GM23248 (cell line): ENCODE measurements around the gene TUBA1C. TPM values are rescaled to one million over a fixed set of nuclear protein-coding genes. Genes with fewer than 3 reads are reported as not detected.
"Not testable (repeated sequence)": the region's sequence is repeated elsewhere in the genome, so short reads cannot be mapped to it uniquely, and the experiment has no call there.

Experiments
- DNase-seq: peaks from one replicate; pipeline ENCODE4 v3.0.0-alpha.2; 2015
- H2AFZ ChIP-seq: fragments of 200-600 bp; sonication (generic); 2 replicates; pipeline ENCODE4 v1.6.1; 2016; ENCODE audit warnings: antibody characterized with exemption
- H3F3A ChIP-seq: fragments of 200-600 bp; sonication (generic); 2 replicates; pipeline ENCODE4 v1.6.1; 2016; ENCODE audit warnings: mild to moderate bottlenecking, antibody characterized with exemption, mixed run types; ENCODE audit not compliant: insufficient read depth
- H3K27ac ChIP-seq: fragments of 200-600 bp; sonication (generic); 2 replicates; pipeline ENCODE4 v1.5.1; 2016; ENCODE audit warnings: mild to moderate bottlenecking
- H3K27me3 ChIP-seq: fragments of 200-600 bp; sonication (generic); replicated peaks from 2 replicates; pipeline ENCODE4 v1.6.1; 2016; ENCODE audit warnings: mild to moderate bottlenecking; ENCODE audit not compliant: insufficient read depth
- H3K36me3 ChIP-seq: fragments of 200-600 bp; sonication (generic); 2 replicates; pipeline ENCODE4 v1.6.1; 2016; ENCODE audit warnings: low read depth, mild to moderate bottlenecking
- H3K4me1 ChIP-seq: fragments of 200-600 bp; sonication (generic); 2 replicates; pipeline ENCODE4 v1.6.1; 2016; ENCODE audit warnings: mild to moderate bottlenecking; ENCODE audit not compliant: insufficient read depth
- H3K4me2 ChIP-seq: fragments of 200-600 bp; sonication (generic); one replicate; pipeline ENCODE4 v1.6.1; 2016; ENCODE audit warnings: mild to moderate bottlenecking; ENCODE audit not compliant: unreplicated experiment
- H3K4me3 ChIP-seq: fragments of 200-600 bp; sonication (generic); 2 replicates; pipeline ENCODE4 v1.5.1; 2016; ENCODE audit warnings: mild to moderate bottlenecking
- H3K79me2 ChIP-seq: fragments of 200-600 bp; sonication (generic); 2 replicates; pipeline ENCODE4 v1.6.1; 2016; ENCODE audit warnings: mild to moderate bottlenecking; ENCODE audit not compliant: insufficient read depth
- H3K9ac ChIP-seq: fragments of 200-600 bp; sonication (generic); 2 replicates; pipeline ENCODE4 v1.6.1; 2016; ENCODE audit warnings: mild to moderate bottlenecking
- H3K9me2 ChIP-seq: fragments of 200-600 bp; sonication (generic); 2 replicates; pipeline ENCODE4 v1.6.1; 2016; ENCODE audit warnings: mixed run types, mild to moderate bottlenecking, moderate library complexity; ENCODE audit not compliant: insufficient read depth
- H3K9me3 ChIP-seq: fragments of 200-600 bp; sonication (generic); one replicate; pipeline ENCODE4 v1.6.1; 2017; ENCODE audit warnings: low read depth
- H4K20me1 ChIP-seq: fragments of 200-600 bp; sonication (generic); 2 replicates; pipeline ENCODE4 v1.6.0; 2016; ENCODE audit not compliant: insufficient read depth
- EZH2 ChIP-seq: fragments of 200-600 bp; sonication (generic); IDR thresholded peaks from 2 replicates; pipeline ENCODE4 v1.6.1; 2018; ENCODE audit warnings: antibody characterized with exemption, mild to moderate bottlenecking; ENCODE audit not compliant: insufficient read depth, poor library complexity, severe bottlenecking
- EZH2phosphoT487 ChIP-seq: fragments of 200-600 bp; sonication (generic); IDR thresholded peaks from 2 replicates; pipeline ENCODE4 v1.6.1; 2018; ENCODE audit warnings: antibody characterized with exemption, moderate library complexity, mild to moderate bottlenecking, low read depth; ENCODE audit not compliant: insufficient read depth
- WGBS, 2 experiments: methylation state at CpG; one replicate each; pipeline ENCODE4 v1.1.6; 2015 to 2017; ENCODE audit warnings: low lambda C conversion rate in 2 of 2, low coverage in 1 of 2; ENCODE audit errors: missing lambda C conversion rate in 2 of 2; 5-methylcytosine and 5-hydroxymethylcytosine counted together
- in situ Hi-C: fragments of 300-500 bp; cut with MboI; formaldehyde crosslinking; loops from 2 replicates; pipeline ENCODE4 v1.15.0; 2020
- polyA plus RNA-seq: library from polyadenylated mRNA; unstranded; fragments of >200 nt; fragmentation: Nextera tagmentation; extraction: Ambion mirVana; gene quantifications from 2 replicates; pipeline ENCODE4 v1.2.1, GENCODE V29; 2016
- total RNA-seq: library from RNA; depleted of rRNA; stranded (reverse); fragments of >200 nt; shearing (Covaris generic); gene quantifications from 2 replicates; pipeline ENCODE4 v1.2.3, GENCODE V29; 2014

Gene TUBA1C
- total and polyA plus RNA-seq, 2 experiments from 2014 or later: 301 to 473 TPM

DNA sequence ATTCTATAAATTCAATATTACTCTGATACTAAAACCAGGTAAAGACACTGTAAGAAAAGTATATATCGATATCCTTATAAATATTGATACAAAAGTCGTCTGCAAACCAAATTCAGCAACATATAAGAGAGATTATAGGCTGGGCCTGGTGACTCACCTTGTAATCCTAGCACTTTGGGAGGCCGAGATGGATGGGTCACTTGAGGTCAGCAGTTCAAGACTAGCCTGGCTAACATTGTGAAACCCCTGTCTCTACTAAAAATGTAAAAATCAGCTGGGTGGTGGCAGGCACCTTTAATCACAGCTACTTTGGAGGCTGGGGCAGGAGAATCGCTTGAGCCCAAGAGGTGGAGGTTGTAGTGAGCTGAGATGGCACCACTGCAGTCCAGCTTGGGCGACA, 13.5 kb upstream of the TUBA1C start:
- Histone ChIP-seq H3K9me3 (no peaks in the 10 kb centered on the region), H3K27me3 (no peaks in the 10 kb centered on the region), H3K9me2 (no peaks in the 10 kb centered on the region), H3K27ac (no peak overlapping the region), H3K36me3 (no peaks in the 10 kb centered on the region), H3K4me2 (no peak overlapping the region), H3K4me3 (no peak overlapping the region), H3F3A (no peaks in the 10 kb centered on the region), H3K4me1 (no peaks in the 10 kb centered on the region), H2AFZ (no peak overlapping the region), H3K9ac (no peak overlapping the region), H3K79me2 (no peaks in the 10 kb centered on the region), H4K20me1 (no peaks in the 10 kb centered on the region)
- TF ChIP-seq EZH2: no peak
- no peak for TF ChIP-seq EZH2phosphoT487
- DNase-seq: no peak
- in situ Hi-C loops: no loop called here
- WGBS, 2 experiments: 78 to 80% methylated on average over 5 of the region's 5 CpGs

DNA sequence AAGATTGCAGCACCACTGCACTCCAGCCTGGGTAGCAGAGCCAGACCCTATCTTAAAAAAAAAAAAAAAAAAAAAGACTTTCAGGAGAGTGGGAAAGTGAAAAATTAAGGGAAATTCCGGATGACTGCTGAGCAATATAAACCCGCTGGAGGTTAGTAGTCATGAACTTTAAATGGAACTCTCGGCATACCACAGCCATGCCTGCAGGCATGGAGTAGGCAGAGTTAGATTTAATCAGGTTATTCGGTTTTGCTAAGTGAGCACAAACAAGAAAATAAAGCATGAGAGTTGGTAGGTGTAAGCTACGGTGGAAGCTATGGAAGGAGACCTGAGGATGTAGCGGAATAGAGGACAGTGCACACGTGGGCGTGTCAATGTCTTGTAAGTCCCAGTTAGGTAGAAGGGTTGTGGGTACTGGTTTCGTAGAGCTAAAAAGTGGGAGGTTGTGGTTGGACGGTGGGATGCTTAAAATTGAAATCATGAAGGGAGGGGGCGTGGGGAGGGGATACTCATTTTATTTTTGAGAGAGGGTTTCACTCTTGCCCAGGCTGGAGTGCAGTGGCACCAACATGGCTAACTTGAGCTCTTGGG, 11.8 kb upstream of the TUBA1C start:
- DNase-seq: no peak
- no peaks in the 10 kb centered on the region for H3F3A ChIP-seq
- H3K9me3 ChIP-seq: no peaks in the 10 kb centered on the region
- H3K4me3 ChIP-seq: no peak overlapping the region
- no peaks in the 10 kb centered on the region for H4K20me1 ChIP-seq
- TF ChIP-seq EZH2phosphoT487 (no peak), EZH2 (no peak)
- H2AFZ ChIP-seq: no peak overlapping the region
- H3K4me2 ChIP-seq: no peak overlapping the region
- no peaks in the 10 kb centered on the region for H3K27me3 ChIP-seq
- H3K27ac ChIP-seq: no peak overlapping the region
- no peaks in the 10 kb centered on the region for H3K4me1 ChIP-seq
- WGBS, 2 experiments: 93 to 96% methylated on average over 10 to 11 of the region's 11 CpGs
- H3K9me2 ChIP-seq: no peaks in the 10 kb centered on the region
- in situ Hi-C loops: no loop called here
- H3K36me3 ChIP-seq: no peaks in the 10 kb centered on the region
- H3K79me2 ChIP-seq: no peaks in the 10 kb centered on the region
- H3K9ac ChIP-seq: no peak overlapping the region

DNA sequence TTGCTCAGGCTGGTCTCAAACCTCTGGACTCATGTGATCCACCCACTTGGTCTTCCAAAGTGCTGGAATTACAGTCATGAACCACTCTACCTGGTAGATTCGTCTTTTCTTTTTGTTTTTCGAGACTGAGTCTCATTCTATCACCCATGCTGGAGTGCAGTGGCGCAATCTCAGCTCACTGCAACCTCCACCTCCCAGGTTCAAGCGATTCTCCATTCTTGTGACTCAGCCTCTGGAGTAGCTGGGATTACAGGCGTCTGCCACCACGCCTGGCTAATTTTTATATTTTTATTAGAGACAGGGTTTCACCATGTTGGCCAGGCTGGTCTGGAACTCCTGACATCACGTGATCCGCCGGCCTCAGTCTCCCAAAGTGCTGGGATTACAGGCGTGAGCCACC, 9.4 kb upstream of the TUBA1C start:
- H3K27me3 ChIP-seq, H3K4me1 ChIP-seq, H3K4me3 ChIP-seq, H3K4me2 ChIP-seq, H3K27ac ChIP-seq, H3K9me2 ChIP-seq, H2AFZ ChIP-seq, H3F3A ChIP-seq, H3K36me3 ChIP-seq, H4K20me1 ChIP-seq, DNase-seq, H3K9ac ChIP-seq, H3K9me3 ChIP-seq, in situ Hi-C loops: not testable (repeated sequence)
- H3K79me2 ChIP-seq: peaks cover 13% of the 10 kb centered on the region; the same call in 1 of the 2 replicates
- WGBS, 2 experiments: 89 to 90% methylated on average over 10 of the region's 10 CpGs

DNA sequence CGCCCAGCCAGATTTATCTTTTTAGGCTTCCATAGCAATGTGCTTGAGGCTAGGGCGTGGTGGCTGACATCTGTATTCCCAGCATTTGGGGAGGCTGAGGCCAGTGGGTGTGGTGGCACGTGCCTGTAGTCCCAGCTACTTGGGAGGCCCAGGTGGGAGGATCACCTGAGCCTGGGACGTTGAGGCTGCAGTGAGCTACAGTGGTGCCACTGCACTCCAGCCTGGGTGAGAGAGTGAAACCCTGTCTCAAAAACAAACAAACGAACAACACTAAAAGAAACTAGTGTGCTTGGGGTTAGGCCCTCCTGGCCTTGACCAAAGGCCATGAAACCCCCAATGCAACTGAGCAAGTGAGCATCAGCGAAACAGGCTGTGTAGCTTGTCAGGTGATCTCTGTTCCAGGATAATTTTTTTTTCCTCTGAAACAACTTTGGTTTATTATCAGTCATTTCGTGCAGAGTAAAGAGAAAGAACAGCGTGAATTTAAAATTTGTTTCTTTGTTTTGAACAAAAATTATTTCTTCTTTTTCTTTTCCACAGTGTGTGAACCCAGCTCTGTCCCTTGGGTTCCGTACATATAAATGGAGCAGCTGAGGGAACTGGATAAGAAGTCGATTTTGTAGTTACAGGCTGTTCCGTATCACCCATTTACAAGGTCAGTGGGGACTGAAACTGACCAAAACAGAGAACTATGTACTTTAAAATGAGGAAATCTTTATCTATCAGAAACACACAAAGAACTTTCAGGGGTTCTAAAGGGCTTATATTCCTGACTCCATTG, 8.8 kb upstream of the TUBA1C start:
- no peaks in the 10 kb centered on the region for H3K36me3 ChIP-seq
- 90 to 92% methylated on average over 11 of the region's 11 CpGs for WGBS, 2 experiments
- H3K9me2 ChIP-seq: no peaks in the 10 kb centered on the region
- in situ Hi-C loops: no loop called here
- no peaks in the 10 kb centered on the region for H3K9me3 ChIP-seq
- no peak overlapping the region for H3K4me3 ChIP-seq
- H4K20me1 ChIP-seq: no peaks in the 10 kb centered on the region
- no peak for TF ChIP-seq EZH2
- TF ChIP-seq EZH2phosphoT487: no peak
- H3K9ac ChIP-seq: no peak overlapping the region
- no peak overlapping the region for H3K4me2 ChIP-seq
- no peak overlapping the region for H3K27ac ChIP-seq
- H3K4me1 ChIP-seq: peaks cover 14% of the 10 kb centered on the region
- no peaks in the 10 kb centered on the region for H3K27me3 ChIP-seq
- H3F3A ChIP-seq: peaks cover 12% of the 10 kb centered on the region
- no peak overlapping the region for H2AFZ ChIP-seq
- H3K79me2 ChIP-seq: peaks cover 19% of the 10 kb centered on the region; the same call in 1 of the 2 replicates
- DNase-seq: no peak

DNA sequence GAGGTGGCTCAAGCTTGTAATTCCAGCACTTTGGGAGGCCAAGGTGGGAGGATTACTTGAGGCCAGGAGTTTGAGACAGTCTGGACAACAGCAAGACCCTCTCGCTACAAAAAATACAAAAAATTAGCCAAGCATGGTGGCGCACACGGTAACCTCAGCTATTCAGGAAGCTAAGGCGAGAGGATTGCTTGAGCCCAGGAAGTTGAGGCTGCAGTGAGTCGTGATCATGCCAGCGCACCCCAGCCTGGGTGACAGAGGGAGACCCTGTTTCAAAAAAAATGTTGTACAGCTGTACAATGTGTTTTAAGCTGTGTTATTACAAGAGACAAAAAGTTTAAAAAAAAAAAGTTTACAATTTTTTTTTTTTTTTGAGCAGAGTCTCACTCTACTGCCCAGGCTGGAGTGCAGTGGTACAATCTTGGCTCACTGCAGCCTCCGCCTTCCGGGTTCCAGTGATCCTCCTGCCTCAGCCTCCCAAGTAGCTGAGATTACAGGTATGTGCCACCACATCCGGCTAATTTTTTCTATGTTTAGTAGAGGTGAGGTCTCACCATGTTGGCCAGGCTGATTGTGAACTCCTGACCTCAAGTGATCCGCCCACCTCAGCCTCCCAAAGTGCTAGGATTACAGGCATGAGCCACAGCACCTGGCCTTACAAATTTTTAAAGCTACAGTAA, 7.2 kb upstream of the TUBA1C start:
- peaks cover 25% of the 10 kb centered on the region for H3K4me1 ChIP-seq
- H3K9ac ChIP-seq, in situ Hi-C loops, DNase-seq, H3K4me3 ChIP-seq, H2AFZ ChIP-seq, H3K36me3 ChIP-seq, H3K9me2 ChIP-seq, H3K4me2 ChIP-seq, H3K27me3 ChIP-seq, H4K20me1 ChIP-seq, H3K27ac ChIP-seq, H3K9me3 ChIP-seq: not testable (repeated sequence)
- peaks cover 22% of the 10 kb centered on the region; the same call in 1 of the 2 replicates for H3K79me2 ChIP-seq
- 96 to 98% methylated on average over 10 of the region's 10 CpGs for WGBS, 2 experiments
- H3F3A ChIP-seq: peaks cover 28% of the 10 kb centered on the region
